ENCODE measurements around the gene DCUN1D2.

Gene DCUN1D2

DNA sequence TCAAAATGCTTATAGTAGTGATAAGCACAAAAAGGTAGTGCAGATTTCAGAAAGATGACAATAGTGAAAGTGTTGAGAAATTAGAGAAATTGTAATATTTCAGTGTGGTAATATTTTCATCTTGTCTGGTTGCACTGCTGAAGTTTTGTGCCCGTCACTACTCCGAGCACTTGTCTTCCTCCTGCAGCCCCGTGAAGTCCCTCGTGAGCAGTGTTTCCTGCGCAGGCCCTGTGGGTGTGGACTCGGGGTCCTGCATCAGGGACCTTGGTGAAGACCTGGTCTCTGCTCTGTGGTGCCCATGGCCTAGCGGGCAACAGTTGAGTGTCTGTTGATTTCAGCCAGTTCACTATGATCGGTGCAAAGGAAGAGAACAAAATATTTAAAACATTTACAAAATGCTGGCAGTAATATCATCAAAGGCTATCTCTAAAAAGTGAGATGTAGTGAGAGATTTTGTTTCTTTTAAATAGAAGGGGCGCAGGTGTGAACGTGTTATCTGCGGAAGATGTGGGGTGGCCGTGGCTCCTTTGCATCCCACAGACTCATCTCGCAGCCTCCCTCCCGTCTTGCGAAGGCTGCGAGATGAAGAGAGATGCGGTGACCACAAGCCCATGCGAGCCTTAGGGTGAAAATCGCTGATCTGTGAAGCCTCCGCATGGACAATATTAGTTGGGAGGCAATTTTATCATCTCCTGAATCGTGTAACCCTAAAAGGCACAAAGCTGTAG lies 27.7 kb upstream of the DCUN1D2 start:
- no peaks in the 10 kb centered on the region for H3K9me3 ChIP-seq
- intact Hi-C loops (cut with DNase I; ENCODE audit: low total_unique reads) = no loop called here
- DNase-seq = peak in 1 of 2 donors; percentile 34
- H3K4me1 ChIP-seq = no peaks in the 10 kb centered on the region
- H3K27ac ChIP-seq = no peak overlapping the region
- TF ChIP-seq CTCF (IDR thresholded peaks at IDR 0.05) = no peak
- H3K36me3 ChIP-seq = peaks cover 46 to 87% (median 64%) of the 10 kb centered on the region in 3 donors
- no peaks in the 10 kb centered on the region for H3K27me3 ChIP-seq
- H3K4me3 ChIP-seq = no peak overlapping the region

DNA sequence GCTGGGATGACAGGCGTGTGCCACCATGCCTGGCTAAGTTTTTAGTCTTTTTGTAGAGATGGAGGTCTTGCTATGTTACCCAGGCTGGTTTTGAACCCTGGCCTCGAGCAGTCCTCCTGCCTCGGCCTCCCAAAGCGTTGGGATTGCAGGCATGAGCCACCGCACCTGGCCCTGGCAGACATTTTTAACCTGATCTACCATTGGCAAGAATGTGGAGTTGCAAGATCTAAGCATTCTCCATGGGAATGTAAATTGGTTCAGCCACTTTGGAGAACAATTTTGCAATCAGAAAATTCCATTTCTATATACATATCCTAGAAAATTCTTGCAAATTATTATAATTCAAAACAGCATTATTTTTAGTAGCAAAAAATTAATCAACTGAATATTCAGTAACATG lies 24.3 kb upstream of the DCUN1D2 start:
- Histone ChIP-seq H3K27ac (no peak overlapping the region), H3K4me1 (no peaks in the 10 kb centered on the region), H3K36me3 (peaks cover 30 to 83% (median 67%) of the 10 kb centered on the region in 3 donors), H3K4me3 (no peak overlapping the region), H3K9me3 (no peaks in the 10 kb centered on the region), H3K27me3 (no peaks in the 10 kb centered on the region)
- intact Hi-C loops (cut with DNase I; ENCODE audit: low total_unique reads) = no loop called here
- no peak for DNase-seq
- no peak for TF ChIP-seq CTCF (IDR thresholded peaks at IDR 0.05)

- no peaks in the 10 kb centered on the region for H3K27me3 ChIP-seq
- DNase-seq = no peak
- no peak for TF ChIP-seq CTCF (IDR thresholded peaks at IDR 0.05)
- H3K36me3 ChIP-seq = peaks cover 25 to 86% (median 62%) of the 10 kb centered on the region in 3 donors
- intact Hi-C loops (cut with DNase I; ENCODE audit: low total_unique reads) = no loop called here
- H3K4me1 ChIP-seq = no peaks in the 10 kb centered on the region
- no peak overlapping the region for H3K27ac ChIP-seq
- H3K9me3 ChIP-seq = no peaks in the 10 kb centered on the region
- no peak overlapping the region for H3K4me3 ChIP-seq
These were observed 23.2 kb upstream of the DCUN1D2 start for GRCh38 chr13:113513761-113514160.

GRCh38 chr13:113511361-113511760 lies 20.9 kb upstream of the DCUN1D2 start:
- intact Hi-C loops (cut with DNase I; ENCODE audit: low total_unique reads) = no loop called here
- no peak overlapping the region for H3K4me3 ChIP-seq
- peaks cover 0 to 7% (median 4%) of the 10 kb centered on the region in 4 donors for H3K4me1 ChIP-seq
- no peak for TF ChIP-seq CTCF (IDR thresholded peaks at IDR 0.05)
- H3K27me3 ChIP-seq = no peaks in the 10 kb centered on the region
- H3K27ac ChIP-seq = no peak overlapping the region
- no peaks in the 10 kb centered on the region for H3K9me3 ChIP-seq
- no peak for DNase-seq
- peaks cover 28 to 88% (median 60%) of the 10 kb centered on the region in 3 donors for H3K36me3 ChIP-seq

GRCh38 chr13:113510871-113511270 lies 20.4 kb upstream of the DCUN1D2 start:
- H3K9me3 ChIP-seq = no peaks in the 10 kb centered on the region
- no peak overlapping the region for H3K27ac ChIP-seq
- intact Hi-C loops (cut with DNase I; ENCODE audit: low total_unique reads) = no loop called here
- peaks cover 0 to 12% (median 5%) of the 10 kb centered on the region in 4 donors for H3K4me1 ChIP-seq
- TF ChIP-seq CTCF (IDR thresholded peaks at IDR 0.05) = no peak
- DNase-seq = no peak
- peaks cover 24 to 84% (median 55%) of the 10 kb centered on the region in 3 donors for H3K36me3 ChIP-seq
- H3K27me3 ChIP-seq = no peaks in the 10 kb centered on the region
- H3K4me3 ChIP-seq = no peak overlapping the region

All from tibial artery (tissue), 4 donors.